ENCODE data around the gene PCNX2. TPM values are rescaled to one million over a fixed set of nuclear protein-coding genes. Genes with fewer than 3 reads are reported as not detected.

PCNX2 gene
- total and polyA plus RNA-seq, 2 of the 8 experiments (the other 6 are each of a cell fraction or from before 2014, with no cell fraction given): 46.1 to 57.6 TPM

GRCh38 chr1:232995189-232995588 is 300.3 kb downstream of the PCNX2 start:
- FAIRE-seq (no peak), DNase-seq (ENCODE audit: low read depth in 1 of 2, low spot score in 2 of 2) (no peak)
- Histone ChIP-seq H3K27ac (ENCODE audit: low read depth, low read length) (no peak overlapping the region), H3K4me2 (ENCODE audit: insufficient read depth in 1 of 2, low read depth in 2 of 2, low read length in 2 of 2) (no peak overlapping the region), H2AFZ (ENCODE audit: low read length) (no peak overlapping the region), H2BK20ac (ENCODE audit: low read length) (no peak overlapping the region), H3K23ac (ENCODE audit: insufficient read length) (no peak overlapping the region), H3K14ac (ENCODE audit: insufficient read length) (no peak overlapping the region), H4K91ac (replicated peaks; ENCODE audit: insufficient read length, low read length) (no peak overlapping the region), H2BK15ac (ENCODE audit: low read length) (no peak overlapping the region), H3K27me3 (replicated peaks in 1 of 4; ENCODE audit: control insufficient read depth in 3 of 4, extremely low read depth in 1 of 4, insufficient read depth in 3 of 4, low read length in 3 of 4) (no peaks in the 10 kb centered on the region), H2BK5ac (ENCODE audit: low read depth, low read length) (no peak overlapping the region), H4K8ac (ENCODE audit: extremely low read depth, insufficient read depth, low read length) (no peak overlapping the region), H3K18ac (ENCODE audit: extremely low read depth, low read length) (no peak overlapping the region), H2BK120ac (replicated peaks; ENCODE audit: low read depth, low read length) (no peak overlapping the region), H2AK5ac (ENCODE audit: low read depth, low read length) (no peak overlapping the region), H3K36me3 (ENCODE audit: control insufficient read depth in 2 of 4, insufficient read depth in 4 of 4, low read length in 3 of 4) (peaks cover 7 to 69% (median 31%) of the 10 kb centered on the region in 4 experiments), H3K9me3 (ENCODE audit: insufficient read depth in 2 of 2, low read depth in 1 of 2, low read length in 1 of 2) (peaks cover 12 to 19% of the 10 kb centered on the region in 2 experiments), H3K4me1 (replicated peaks in 1 of 4; ENCODE audit: control insufficient read depth in 3 of 4, insufficient read depth in 4 of 4, low read length in 3 of 4) (no peaks in the 10 kb centered on the region), H3K23me2 (ENCODE audit: low read depth, low read length) (no peaks in the 10 kb centered on the region), H3K79me1 (ENCODE audit: low read depth, low read length) (no peaks in the 10 kb centered on the region; the same call in 1 of the 2 replicates), H3K4ac (replicated peaks; ENCODE audit: insufficient read length, low read depth, low read length) (no peak overlapping the region), H3K9ac (replicated peaks in 1 of 4; ENCODE audit: extremely low read depth in 1 of 4, low read depth in 3 of 4, low read length in 3 of 4) (no peak overlapping the region), H4K5ac (ENCODE audit: insufficient read length, low read depth, low read length) (no peak overlapping the region), H4K20me1 (replicated peaks in 1 of 2; ENCODE audit: control insufficient read depth in 1 of 2, insufficient read depth in 2 of 2, low read length in 2 of 2) (no peaks in the 10 kb centered on the region), H3K4me3 (ENCODE audit: extremely low read depth in 1 of 4, insufficient read depth in 2 of 4, low read depth in 3 of 4, low read length in 4 of 4) (no peak overlapping the region), H2BK12ac (ENCODE audit: low read depth, low read length) (no peak overlapping the region), H3K56ac (replicated peaks; ENCODE audit: insufficient read length, low read depth, low read length) (no peak overlapping the region), H3K79me2 (ENCODE audit: control insufficient read depth in 1 of 2, insufficient read depth in 2 of 2, low read length in 2 of 2) (no peaks in the 10 kb centered on the region)
- 87% methylated on average over 2 of the region's 2 CpGs; no CpG with 5 or more reads in 1 of the 2 experiments for WGBS, 2 experiments (ENCODE audit: extremely low coverage in 1 of 2, insufficient coverage in 1 of 2, insufficient read length in 1 of 2, insufficient replicate concordance in 2 of 2, low coverage in 1 of 2, low lambda C conversion rate in 2 of 2, missing lambda C conversion rate in 1 of 2)
- ChIA-PET CTCF (ENCODE audit: partially characterized antibody) (no interaction called here), POLR2A (ENCODE audit: partially characterized antibody) (no interaction called here)
- TF ChIP-seq CEBPB (IDR thresholded peaks at IDR 0.05; ENCODE audit: low read depth, low read length) (no peak), NRF1 (IDR thresholded peaks at IDR 0.05; ENCODE audit: low read depth, low read length) (no peak), CREB1 (IDR thresholded peaks at IDR 0.05) (no peak), KDM4A (IDR thresholded peaks at IDR 0.05; ENCODE audit: low read depth, low read length, severe bottlenecking) (no peak), POLR2A (IDR thresholded peaks at IDR 0.05; ENCODE audit: control extremely low read depth in 1 of 2, low read depth in 2 of 2, low read length in 2 of 2) (no peak), ATF3 (IDR thresholded peaks at IDR 0.05; ENCODE audit: insufficient read depth, low read depth, low read length) (no peak), E2F6 (IDR thresholded peaks at IDR 0.05) (no peak), POU5F1 (IDR thresholded peaks at IDR 0.05; ENCODE audit: low read depth, low read length) (no peak), GABPA (IDR thresholded peaks at IDR 0.05; ENCODE audit: borderline replicate concordance, insufficient read depth, low read length) (no peak), SP1 (IDR thresholded peaks at IDR 0.05; ENCODE audit: low read depth, low read length) (no peak), SUZ12 (IDR thresholded peaks at IDR 0.05; ENCODE audit: low read length) (no peak), TBP (IDR thresholded peaks at IDR 0.05; ENCODE audit: low read depth, low read length) (no peak), FOSL1 (IDR thresholded peaks at IDR 0.05; ENCODE audit: insufficient read depth, low read depth, low read length) (no peak), SIN3A (conservative IDR thresholded peaks at IDR 0.05 in 1 of 2, IDR thresholded peaks at IDR 0.05 in 1 of 2; ENCODE audit: low read depth in 1 of 2, low read length in 2 of 2) (no peak)
